Measurements from ENCODE around the gene CTIF.

DNA sequence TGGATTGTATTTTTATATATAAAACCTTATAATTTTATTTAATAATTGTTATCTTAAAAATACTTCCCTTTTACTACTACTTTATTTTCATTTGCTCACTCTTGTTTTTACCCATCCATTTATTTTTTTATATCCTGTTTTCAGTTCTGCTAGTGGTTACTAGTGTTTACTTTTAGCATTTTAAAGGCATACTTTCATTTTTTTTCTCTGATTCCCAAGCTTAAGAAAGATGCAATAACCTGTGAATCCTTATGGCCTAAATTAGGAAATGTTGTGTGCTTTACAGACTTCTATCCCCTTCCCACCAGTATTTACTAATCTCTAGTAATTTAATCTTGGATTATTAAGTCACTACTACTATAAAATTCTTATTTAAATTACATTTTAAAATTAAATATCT lies 272.0 kb downstream of the CTIF start:
- TF ChIP-seq CTCF (conservative IDR thresholded peaks at IDR 0.05; ENCODE audit: low read depth, low read length) (no peak), EZH2 (IDR thresholded peaks at IDR 0.05; ENCODE audit: low read length, unreplicated experiment) (no peak)
